Ishikawa (cell line): ENCODE measurements around the gene CAMSAP3.

ENCODE experiments used
- CREB1 ChIP-seq: IDR thresholded peaks from 2 replicates; pipeline ENCODE4 v1.6.1; 2012; ENCODE audit warnings: low read depth
- FOXM1 ChIP-seq: IDR thresholded peaks from 2 replicates; pipeline ENCODE4 v1.6.1; 2012; ENCODE audit warnings: low read depth, borderline replicate concordance
- MAX ChIP-seq: IDR thresholded peaks from 2 replicates; pipeline ENCODE4 v1.6.1; 2012
- NFIC ChIP-seq: IDR thresholded peaks from 2 replicates; pipeline ENCODE4 v1.6.1; 2012
- RAD21 ChIP-seq: IDR thresholded peaks from 2 replicates; pipeline ENCODE4 v1.6.1; 2012; ENCODE audit warnings: low read depth
- TAF1 ChIP-seq: IDR thresholded peaks from 2 replicates; pipeline ENCODE4 v1.6.1; 2012; ENCODE audit warnings: low read depth, mild to moderate bottlenecking
- TEAD4 ChIP-seq: IDR thresholded peaks from 2 replicates; pipeline ENCODE4 v1.6.1; 2012
- ZBTB7A ChIP-seq: IDR thresholded peaks from 2 replicates; pipeline ENCODE4 v1.6.1; 2012; ENCODE audit warnings: low read depth

- no peak for TF ChIP-seq ZBTB7A
- TF ChIP-seq FOXM1 = no peak
- no peak for TF ChIP-seq CREB1
- no peak for TF ChIP-seq TEAD4
- TF ChIP-seq MAX = no peak
- TF ChIP-seq TAF1 = no peak
- TF ChIP-seq RAD21 = no peak
- no peak for TF ChIP-seq NFIC
Observed at GRCh38 chr19:7647156-7647555, 51.5 kb downstream of the CAMSAP3 start.
